K562 (cell line): Measurements from ENCODE around the gene ASZ1. TPM values are rescaled to one million over a fixed set of nuclear protein-coding genes. Genes with fewer than 3 reads are reported as not detected.

ENCODE experiments used
- ATAC-seq: fragments of 200-7000 bp; cut with Tn5 transposase; 3 replicates; pipeline ENCODE4 v1.9.1; 2020; ENCODE audit warnings: moderate library complexity
- BruUV-seq: library from RNA; stranded (reverse); fragments of 400-500 nt; replicated peaks from 2 replicates; lab custom pipeline; 2021; lab: Mats Ljungman, UMichigan
- CTCF ChIA-PET: fragments of 300-600 bp; formaldehyde crosslinking; extraction: SDS; loops from one replicate; lab custom pipeline; 2021; ENCODE audit warnings: low intra/inter-chr PET ratio; lab: Yijun Ruan, JAX
- POLR2A ChIA-PET: fragments of 300-600, 350-650 bp; sonication (Branson Sonifier 250); formaldehyde crosslinking; extraction: SDS; loops from one replicate; lab custom pipeline; 2021; ENCODE audit warnings: antibody characterized with exemption, inconsistent platforms; lab: Yijun Ruan, JAX
- DNase-seq, 4 experiments: peaks; one replicate each; pipeline versions ENCODE4 v3.0.0 to v3.0.0-alpha.2; 2011 to 2018; ENCODE audit warnings: low spot score in 3 of 4, mixed read lengths in 3 of 4; ENCODE audit errors: extremely low read depth in 1 of 4
- FAIRE-seq: peaks from 2 replicates; lab custom pipeline; 2011; peaks lifted over from hg19 to GRCh38; lab: Jason Lieb, UNC
- H2AFZ ChIP-seq: 2 replicates; pipeline ENCODE4 v1.6.0; 2011; ENCODE audit warnings: low read depth, low read length, control low read depth, inconsistent platforms
- H3K27ac ChIP-seq: fragments of 200-600 bp; 3 replicates; pipeline ENCODE4 v1.8.0; 2011; ENCODE audit warnings: low read depth, mild to moderate bottlenecking, control low read depth, inconsistent platforms, low read length, moderate library complexity, mixed read lengths; ENCODE audit errors: extremely low read depth
- H3K27me3 ChIP-seq, 2 experiments: fragments of 300-600 bp in 1 of 2; 2 replicates in 1 of 2; 3 replicates in 1 of 2; pipeline versions ENCODE4 v1.6.0 to v1.8.0; 2011; ENCODE audit warnings: inconsistent platforms in 2 of 2, low read length in 2 of 2, mild to moderate bottlenecking in 1 of 2, mixed read lengths in 1 of 2, moderate library complexity in 1 of 2; ENCODE audit not compliant: control insufficient read depth in 2 of 2, insufficient read depth in 2 of 2
- H3K36me3 ChIP-seq: fragments of 300-600 bp; 3 replicates; pipeline ENCODE4 v1.8.0; 2011; ENCODE audit warnings: mild to moderate bottlenecking, low read length, inconsistent platforms; ENCODE audit not compliant: control insufficient read depth, insufficient read depth
- H3K4me1 ChIP-seq, 2 experiments: fragments of 200-600 bp in 1 of 2; replicated peaks in 1 of 2; 2 replicates in 1 of 2; 3 replicates in 1 of 2; pipeline versions ENCODE4 v1.5.1 to v1.8.0; 2011; ENCODE audit warnings: inconsistent platforms in 2 of 2, low read length in 2 of 2, mild to moderate bottlenecking in 1 of 2, mixed read lengths in 1 of 2, moderate library complexity in 1 of 2; ENCODE audit not compliant: control insufficient read depth in 2 of 2, insufficient read depth in 2 of 2
- H3K4me2 ChIP-seq: 2 replicates; pipeline ENCODE4 v1.6.1; 2011; ENCODE audit warnings: low read length, control low read depth, inconsistent platforms, mixed read lengths; ENCODE audit not compliant: insufficient read depth
- H3K4me3 ChIP-seq: fragments of 200-600 bp; sonication (generic), shearing (Covaris generic); 2 replicates; pipeline ENCODE4 v1.5.1; 2016; ENCODE audit warnings: control low read depth, inconsistent platforms
- H3K79me2 ChIP-seq: fragments of 200-600 bp; 3 replicates; pipeline ENCODE4 v1.8.0; 2011; ENCODE audit warnings: low read length, inconsistent platforms; ENCODE audit not compliant: control insufficient read depth, insufficient read depth
- H3K9ac ChIP-seq, 2 experiments: 2 replicates each; pipeline versions ENCODE4 v1.6.0 to v1.6.1; 2011; ENCODE audit warnings: low read depth in 2 of 2, low read length in 2 of 2, control low read depth in 1 of 2, inconsistent platforms in 1 of 2, mild to moderate bottlenecking in 1 of 2, mixed read lengths in 1 of 2; ENCODE audit not compliant: insufficient read depth in 1 of 2
- H3K9me1 ChIP-seq: one replicate; pipeline ENCODE4 v1.6.0; 2011; ENCODE audit warnings: inconsistent platforms, mild to moderate bottlenecking, low read length, moderate library complexity; ENCODE audit not compliant: control insufficient read depth, insufficient read depth
- H3K9me3 ChIP-seq: replicated peaks from 2 replicates; pipeline ENCODE4 v1.5.1; 2011; ENCODE audit warnings: low read depth, low read length, inconsistent platforms; ENCODE audit not compliant: control insufficient read depth, insufficient read depth
- H4K20me1 ChIP-seq: replicated peaks from 2 replicates; pipeline ENCODE4 v1.6.1; 2011; ENCODE audit warnings: low read length, inconsistent platforms, mixed read lengths; ENCODE audit not compliant: control insufficient read depth, insufficient read depth
- CHD1 ChIP-seq: fragments of 200-600 bp; sonication (generic); IDR thresholded peaks from one replicate; pipeline ENCODE4 v1.6.1; 2012; ENCODE audit warnings: mild to moderate bottlenecking, moderate library complexity, low read length, inconsistent platforms
- CSDE1 ChIP-seq, 2 experiments: fragments of 450-650 bp; IDR thresholded peaks; 2 replicates each; pipeline ENCODE4 v1.6.1; 2016; ENCODE audit warnings: mild to moderate bottlenecking in 1 of 2
- EZH2 ChIP-seq: IDR thresholded peaks from 2 replicates; pipeline ENCODE4 v1.6.1; 2012; ENCODE audit warnings: low read depth, mild to moderate bottlenecking, inconsistent platforms, low read length, borderline replicate concordance
- HDAC3 ChIP-seq: fragments of 450-650 bp; IDR thresholded peaks from 2 replicates; pipeline ENCODE4 v1.6.1; 2018; ENCODE audit warnings: borderline replicate concordance, mild to moderate bottlenecking, moderate library complexity; ENCODE audit not compliant: partially characterized antibody
- MED1 ChIP-seq: sonication (generic); formaldehyde crosslinking; IDR thresholded peaks from 2 replicates; pipeline ENCODE4 v1.8.1; 2023; ENCODE audit warnings: missing genetic modification reagents, borderline replicate concordance
- MTA2 ChIP-seq: fragments of 450-650 bp; IDR thresholded peaks from 2 replicates; pipeline ENCODE4 v1.6.1; 2016; ENCODE audit warnings: low read depth
- MTF1 ChIP-seq: fragments of 250-450 bp; sonication (Bioruptor Pico); IDR thresholded peaks from 2 replicates; pipeline ENCODE4 v1.9.0; 2021; ENCODE audit warnings: moderate library complexity, mild to moderate bottlenecking, inconsistent platforms, borderline replicate concordance
- NRF1 ChIP-seq, 2 experiments: fragments of 450-650 bp; IDR thresholded peaks in 1 of 2; conservative IDR thresholded peaks in 1 of 2; 2 replicates each; pipeline ENCODE4 v1.6.1; 2014; ENCODE audit warnings: mild to moderate bottlenecking in 2 of 2
- PCBP2 ChIP-seq: fragments of 200-400 bp; formaldehyde crosslinking; IDR thresholded peaks from 2 replicates; pipeline ENCODE4 v1.6.1; 2018; ENCODE audit warnings: low read length, low read depth, mild to moderate bottlenecking, moderate library complexity; ENCODE audit not compliant: poor library complexity, severe bottlenecking
- ZNF431 ChIP-seq: sonication (generic); formaldehyde crosslinking; IDR thresholded peaks from 2 replicates; pipeline ENCODE4 v1.8.0; 2022; ENCODE audit warnings: mild to moderate bottlenecking, missing genetic modification reagents
- ZNF830 ChIP-seq: fragments of 250-450 bp; sonication (Bioruptor Pico); IDR thresholded peaks from 2 replicates; pipeline ENCODE4 v1.5.0; 2021; ENCODE audit warnings: mild to moderate bottlenecking
- WGBS: fragments of 100-300 bp; shearing (Covaris generic); methylation state at CpG from one replicate; pipeline ENCODE4 v1.1.6; 2016; ENCODE audit warnings: low coverage, mixed read lengths; ENCODE audit not compliant: insufficient coverage; ENCODE audit errors: missing lambda C conversion rate; 5-methylcytosine and 5-hydroxymethylcytosine counted together
- in situ Hi-C: fragments of 300-500 bp; cut with MboI; formaldehyde crosslinking; loops from 4 replicates; pipeline ENCODE4 v1.15.0; 2018; ENCODE audit warnings: inconsistent platforms, mixed read lengths
- intact Hi-C: fragments of 100-400 bp; cut with micrococcal nuclease; formaldehyde crosslinking; loops from 2 replicates; pipeline ENCODE4 v1.14.2; 2022
- polyA plus RNA-seq, 8 experiments: library from polyadenylated mRNA; depleted of rRNA in 4 of 8; stranded (reverse) in 5 of 8; unstranded in 3 of 8; fragments of >200 nt; fragmentation: Nextera tagmentation in 2 of 8; fragmentation: Illumina TruSeq in 1 of 8; extraction: Ambion mirVana in 2 of 8; extraction: Trizol in 1 of 8; gene quantifications; 2 replicates each; pipeline versions ENCODE4 v1.2.1 to v1.2.3, GENCODE V29; 2011 to 2014; ENCODE audit warnings: inconsistent platforms in 1 of 8, missing spikeins in 1 of 8
- total RNA-seq, 7 experiments: library from RNA; depleted of rRNA in 6 of 7; stranded (reverse); fragments of >200 nt in 6 of 7; fragmentation: Illumina TruSeq in 2 of 7; extraction: Trizol in 2 of 7; gene quantifications; 2 replicates each; pipeline versions ENCODE4 v1.2.1 to v1.2.3, GENCODE V29; 2011 to 2021; ENCODE audit warnings: low replicate concordance in 1 of 7
- TF ChIP-seq, protein P1 (sequence below): sonication (generic); formaldehyde crosslinking; IDR thresholded peaks from 2 replicates; pipeline ENCODE4 v1.8.1; 2023; ENCODE audit warnings: mild to moderate bottlenecking, missing genetic modification reagents, moderate library complexity
- TF ChIP-seq, protein P2 (sequence below): fragments of 450-650 bp; IDR thresholded peaks from 2 replicates; pipeline ENCODE4 v1.6.1; 2016; ENCODE audit warnings: low read depth, mild to moderate bottlenecking, moderate library complexity
- TF ChIP-seq, protein P3 (sequence below), 2 experiments: fragments of 450-650 bp; IDR thresholded peaks; 2 replicates each; pipeline ENCODE4 v1.6.1; 2016

The ASZ1 gene
- total and polyA plus RNA-seq, 9 of the 15 experiments (the other 6 are each of a cell fraction or from before 2014, with no cell fraction given) = not detected

DNA sequence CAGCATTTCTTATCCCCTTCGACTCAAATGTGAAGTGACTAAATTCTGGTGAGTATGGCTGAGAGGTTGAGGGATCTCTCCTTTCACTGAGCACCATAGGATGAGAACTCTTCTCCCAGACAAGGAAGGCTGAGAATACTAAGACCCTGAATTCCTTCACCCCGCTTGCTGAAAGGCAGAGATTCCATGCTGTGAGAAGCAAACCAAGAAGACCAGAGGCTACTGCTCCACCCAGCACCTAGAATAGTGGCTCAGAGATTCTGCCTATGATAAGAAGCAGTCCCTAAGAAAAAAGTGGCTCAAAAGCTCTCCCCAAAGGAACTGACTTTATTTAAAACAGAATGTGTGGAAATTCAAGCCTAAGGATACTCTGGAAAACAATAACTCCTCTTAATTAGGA lies 77.7 kb downstream of the ASZ1 start:
- H3K4me1 ChIP-seq = no peaks in the 10 kb centered on the region
- H3K79me2 ChIP-seq = no peaks in the 10 kb centered on the region
- no peak overlapping the region for H3K4me3 ChIP-seq
- H3K27me3 ChIP-seq = no peaks in the 10 kb centered on the region
- no peaks in the 10 kb centered on the region for H3K36me3 ChIP-seq
- H3K4me2 ChIP-seq = no peak overlapping the region
- H4K20me1 ChIP-seq = no peaks in the 10 kb centered on the region
- CTCF ChIA-PET = no interaction called here
- no peak overlapping the region for H3K27ac ChIP-seq
- no peak for TF ChIP-seq CSDE1 (IDR thresholded peaks at IDR 0.05)
- no peak for TF ChIP-seq MTF1 (CRISPR knock-in tag)
- TF ChIP-seq, protein P1, sequence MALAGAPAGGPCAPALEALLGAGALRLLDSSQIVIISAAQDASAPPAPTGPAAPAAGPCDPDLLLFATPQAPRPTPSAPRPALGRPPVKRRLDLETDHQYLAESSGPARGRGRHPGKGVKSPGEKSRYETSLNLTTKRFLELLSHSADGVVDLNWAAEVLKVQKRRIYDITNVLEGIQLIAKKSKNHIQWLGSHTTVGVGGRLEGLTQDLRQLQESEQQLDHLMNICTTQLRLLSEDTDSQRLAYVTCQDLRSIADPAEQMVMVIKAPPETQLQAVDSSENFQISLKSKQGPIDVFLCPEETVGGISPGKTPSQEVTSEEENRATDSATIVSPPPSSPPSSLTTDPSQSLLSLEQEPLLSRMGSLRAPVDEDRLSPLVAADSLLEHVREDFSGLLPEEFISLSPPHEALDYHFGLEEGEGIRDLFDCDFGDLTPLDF (CRISPR knock-in tag) = no peak
- TF ChIP-seq MED1 = no peak
- TF ChIP-seq NRF1 (conservative IDR thresholded peaks at IDR 0.05 in 1 of 2, IDR thresholded peaks at IDR 0.05 in 1 of 2) = no peak
- TF ChIP-seq EZH2 = no peak
- no peak for TF ChIP-seq CHD1
- TF ChIP-seq ZNF431 (CRISPR knock-in tag) = no peak
- TF ChIP-seq, protein P2, sequence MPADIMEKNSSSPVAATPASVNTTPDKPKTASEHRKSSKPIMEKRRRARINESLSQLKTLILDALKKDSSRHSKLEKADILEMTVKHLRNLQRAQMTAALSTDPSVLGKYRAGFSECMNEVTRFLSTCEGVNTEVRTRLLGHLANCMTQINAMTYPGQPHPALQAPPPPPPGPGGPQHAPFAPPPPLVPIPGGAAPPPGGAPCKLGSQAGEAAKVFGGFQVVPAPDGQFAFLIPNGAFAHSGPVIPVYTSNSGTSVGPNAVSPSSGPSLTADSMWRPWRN = no peak
- no peak for TF ChIP-seq ZNF830 (CRISPR knock-in tag)
- TF ChIP-seq, protein P3, sequence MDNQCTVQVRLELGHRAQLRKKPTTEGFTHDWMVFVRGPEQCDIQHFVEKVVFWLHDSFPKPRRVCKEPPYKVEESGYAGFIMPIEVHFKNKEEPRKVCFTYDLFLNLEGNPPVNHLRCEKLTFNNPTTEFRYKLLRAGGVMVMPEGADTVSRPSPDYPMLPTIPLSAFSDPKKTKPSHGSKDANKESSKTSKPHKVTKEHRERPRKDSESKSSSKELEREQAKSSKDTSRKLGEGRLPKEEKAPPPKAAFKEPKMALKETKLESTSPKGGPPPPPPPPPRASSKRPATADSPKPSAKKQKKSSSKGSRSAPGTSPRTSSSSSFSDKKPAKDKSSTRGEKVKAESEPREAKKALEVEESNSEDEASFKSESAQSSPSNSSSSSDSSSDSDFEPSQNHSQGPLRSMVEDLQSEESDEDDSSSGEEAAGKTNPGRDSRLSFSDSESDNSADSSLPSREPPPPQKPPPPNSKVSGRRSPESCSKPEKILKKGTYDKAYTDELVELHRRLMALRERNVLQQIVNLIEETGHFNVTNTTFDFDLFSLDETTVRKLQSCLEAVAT (IDR thresholded peaks at IDR 0.05) = no peak
- no peak for TF ChIP-seq MTA2
- no peak for TF ChIP-seq PCBP2
- no peak for TF ChIP-seq HDAC3
- no peak overlapping the region for H2AFZ ChIP-seq
- no TSS peak for BruUV-seq
- no peak overlapping the region for H3K9ac ChIP-seq
- 0% methylated on average over 2 of the region's 2 CpGs for WGBS
- FAIRE-seq (no peak), ATAC-seq (0 out of 3 replicates have a peak, but pooled peaks have one; percentile 41), DNase-seq (no peak)
- intact Hi-C loops = no loop called here
- POLR2A ChIA-PET = no interaction called here
- no peaks in the 10 kb centered on the region for H3K9me1 ChIP-seq
- in situ Hi-C loops = no loop called here
- H3K9me3 ChIP-seq = no peaks in the 10 kb centered on the region
